OCI-M2 (cell line): ENCODE data around the gene TEX13D.

Experiments used
- DNase-seq: peaks from one replicate; lab custom pipeline; 2025; ENCODE audit not compliant: unreplicated experiment; lab: John Stamatoyannopoulos, UW

TEX13D gene

DNA sequence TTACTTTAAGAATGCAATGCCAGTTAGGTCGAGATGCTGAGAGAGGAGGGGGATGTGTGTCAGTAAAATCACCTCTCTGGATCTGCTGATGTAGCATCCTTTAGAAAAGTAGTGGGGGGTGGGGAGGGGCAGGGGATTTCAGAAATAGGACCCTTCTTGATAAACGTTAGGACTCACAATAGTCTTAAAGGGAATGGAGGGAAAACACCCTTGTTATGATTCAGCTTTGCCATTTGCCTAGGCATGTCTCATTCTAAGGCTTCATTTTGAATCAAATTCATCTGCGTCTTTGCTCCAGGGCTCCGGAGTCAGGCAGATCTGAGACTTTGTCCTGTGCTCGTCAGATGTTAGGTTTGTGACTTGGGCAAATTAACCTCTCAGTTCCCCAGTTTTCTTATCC lies 14.8 kb downstream of the TEX13D start:
- DNase-seq = no peak

DNA sequence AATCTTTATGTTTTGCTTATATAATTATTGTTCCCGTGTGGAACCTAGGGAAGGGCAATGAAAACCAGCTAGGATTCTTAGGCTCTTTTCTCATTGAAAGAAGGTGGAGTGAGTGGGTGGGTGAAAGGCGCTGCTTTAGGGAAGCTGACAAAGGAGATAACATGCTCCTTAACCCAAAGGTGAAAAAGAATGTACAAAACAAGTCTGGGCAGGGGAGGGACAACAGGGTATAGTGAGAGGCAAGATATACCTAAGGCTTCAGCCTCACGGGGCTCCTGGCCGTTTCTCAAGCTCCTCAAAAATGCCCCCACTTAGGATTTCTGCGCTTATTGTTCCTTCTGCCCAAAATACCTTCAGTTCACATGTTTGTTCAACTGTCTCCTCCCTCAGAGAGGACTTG lies 15.7 kb downstream of the TEX13D start:
- DNase-seq = no peak

DNA sequence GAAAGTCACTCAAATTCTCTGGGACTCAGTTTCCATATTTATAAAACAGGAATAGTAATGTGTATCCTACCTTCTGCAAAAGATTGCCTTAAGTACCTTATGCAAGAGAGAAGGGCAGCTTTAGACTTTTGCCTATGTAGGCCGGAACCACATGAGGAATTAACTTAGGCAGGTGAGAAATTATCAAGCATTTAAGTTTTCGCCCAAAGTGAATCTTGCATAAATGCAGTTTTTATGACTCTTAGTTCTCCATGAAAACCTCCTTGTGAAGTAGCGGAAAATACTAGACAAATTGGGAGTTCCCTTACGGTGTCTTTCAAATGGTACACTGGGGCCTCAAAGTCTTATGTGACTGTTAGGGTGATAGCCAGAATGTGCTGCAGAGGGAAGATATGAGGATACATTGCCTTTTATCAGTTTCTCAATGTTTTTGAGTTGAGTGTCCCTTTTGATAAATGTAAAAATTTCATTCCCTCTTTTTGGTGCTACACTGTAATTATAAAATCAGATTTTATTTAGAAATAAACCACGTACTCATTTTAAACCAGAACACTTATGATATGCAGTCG lies 16.5 kb downstream of the TEX13D start:
- no peak for DNase-seq

DNA sequence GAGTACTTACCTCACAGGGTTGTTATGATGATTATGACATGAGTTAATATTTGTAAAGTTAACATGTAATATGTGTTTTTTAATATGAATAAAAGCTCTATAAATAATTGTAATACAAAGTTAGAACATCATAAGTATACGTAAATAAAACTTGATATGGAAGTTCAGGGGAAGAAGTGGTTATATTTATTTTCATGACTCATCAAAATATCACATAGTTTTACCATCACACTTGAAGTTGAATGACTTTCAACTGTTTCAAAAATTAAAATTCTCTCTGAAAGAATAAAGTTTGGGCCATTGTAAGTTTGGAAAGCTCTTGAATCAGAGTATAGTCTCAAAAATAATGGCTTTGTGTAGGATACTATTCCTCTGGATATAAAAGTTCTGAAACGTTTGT lies 22.2 kb downstream of the TEX13D start:
- no peak for DNase-seq

DNA sequence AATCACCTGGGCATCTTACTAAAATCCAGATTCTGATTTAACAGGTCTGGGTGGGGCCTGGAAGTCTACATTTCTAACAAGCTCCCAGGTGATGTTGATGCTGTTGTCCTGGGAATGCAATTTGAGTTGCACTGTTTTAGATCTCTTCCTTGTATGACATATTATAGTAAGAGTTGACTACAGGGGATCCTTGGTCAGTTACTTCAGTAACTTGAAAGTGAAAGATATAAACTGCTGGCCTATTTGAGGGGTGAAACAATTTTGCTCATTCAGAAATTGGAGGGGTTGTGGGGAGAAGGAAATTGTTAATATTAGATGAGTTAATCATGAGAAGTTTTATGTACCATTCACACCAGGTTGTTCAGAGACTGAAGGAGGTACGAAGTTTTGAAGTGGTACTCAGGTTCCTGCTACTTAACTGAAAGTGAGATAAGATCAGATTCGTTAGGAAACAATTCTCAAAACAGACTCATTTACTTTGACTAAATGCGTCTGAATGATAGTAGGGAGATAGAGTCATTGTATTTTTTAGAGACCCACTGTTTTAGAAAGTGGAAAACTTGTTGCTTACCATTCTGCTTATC lies 26.4 kb downstream of the TEX13D start:
- DNase-seq = no peak

DNA sequence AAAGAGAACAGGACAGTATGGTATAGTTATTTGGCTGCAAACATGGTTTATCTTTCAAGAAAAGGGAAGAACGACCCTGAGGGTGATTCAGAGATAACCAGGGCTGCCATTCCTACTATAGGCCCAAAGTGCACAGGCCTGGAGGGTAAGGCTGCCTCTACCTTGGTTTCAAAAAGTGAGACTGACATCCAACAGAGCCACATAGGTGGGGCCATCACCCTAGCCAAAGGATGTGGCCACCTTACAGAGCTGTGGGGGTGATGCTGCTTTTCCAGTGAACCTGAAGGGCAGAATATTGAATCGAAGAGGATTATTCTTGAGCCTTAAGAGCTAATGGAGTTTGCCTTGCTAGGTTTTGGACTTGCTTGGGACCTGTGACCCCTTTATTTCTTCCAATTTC lies 29.6 kb downstream of the TEX13D start:
- DNase-seq = no peak

DNA sequence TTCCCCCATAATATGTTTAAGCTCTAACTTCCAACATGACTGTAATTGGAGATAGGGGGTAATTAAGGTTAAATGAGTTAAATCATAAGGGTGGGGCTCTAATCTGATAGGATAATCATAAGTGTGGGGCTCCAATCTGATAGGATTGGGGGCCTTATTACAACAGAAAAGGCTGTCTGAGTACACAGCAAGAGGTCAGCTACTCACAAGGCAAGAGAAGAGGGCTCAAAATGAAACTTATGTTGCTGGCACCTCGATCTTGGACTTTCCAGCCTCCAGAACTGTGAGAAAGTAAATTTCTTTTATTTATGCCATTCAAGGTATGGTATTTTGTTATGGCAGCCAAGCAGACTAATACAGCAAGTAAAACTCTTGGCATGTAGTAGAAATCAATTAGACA lies 30.3 kb downstream of the TEX13D start:
- no peak for DNase-seq

DNA sequence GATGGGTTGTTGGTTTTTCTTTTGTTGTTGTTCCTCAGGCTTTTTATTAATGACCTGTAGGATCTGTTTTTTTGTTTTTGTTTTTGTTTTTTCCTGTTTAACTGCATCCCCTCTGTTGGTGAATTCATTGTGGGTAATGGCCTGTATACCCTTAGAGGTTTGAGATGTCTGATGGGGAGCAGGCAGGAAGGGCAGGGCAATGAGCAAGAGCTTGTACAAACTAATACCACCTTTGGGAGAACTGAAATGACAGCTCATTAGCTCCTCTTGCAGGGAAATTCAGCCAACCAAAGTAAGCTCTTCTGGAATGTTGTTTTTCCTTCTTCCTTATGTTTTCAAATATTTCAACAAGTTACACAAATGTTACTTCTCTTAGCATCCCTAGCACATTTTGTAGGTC lies 37.3 kb downstream of the TEX13D start:
- DNase-seq = no peak

DNA sequence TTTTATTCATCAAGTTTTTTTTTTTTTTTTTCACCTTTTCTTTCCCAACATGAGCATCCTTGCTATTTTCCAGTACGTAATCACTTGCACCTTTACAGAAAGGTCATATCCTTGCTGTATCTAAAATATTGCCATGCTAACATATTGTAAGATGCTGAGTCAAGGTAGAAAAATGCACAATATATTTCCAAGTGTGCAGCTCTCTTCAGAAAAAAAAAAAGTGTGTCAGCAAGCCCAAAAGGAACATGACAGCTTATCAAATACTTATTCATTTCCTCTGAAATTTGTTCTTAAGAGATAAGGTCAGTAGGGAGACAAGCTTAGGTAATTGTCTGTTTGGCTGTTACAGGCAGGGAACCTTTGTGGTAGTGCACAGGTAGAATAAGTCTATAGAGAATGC lies 40.9 kb downstream of the TEX13D start:
- no peak for DNase-seq

DNA sequence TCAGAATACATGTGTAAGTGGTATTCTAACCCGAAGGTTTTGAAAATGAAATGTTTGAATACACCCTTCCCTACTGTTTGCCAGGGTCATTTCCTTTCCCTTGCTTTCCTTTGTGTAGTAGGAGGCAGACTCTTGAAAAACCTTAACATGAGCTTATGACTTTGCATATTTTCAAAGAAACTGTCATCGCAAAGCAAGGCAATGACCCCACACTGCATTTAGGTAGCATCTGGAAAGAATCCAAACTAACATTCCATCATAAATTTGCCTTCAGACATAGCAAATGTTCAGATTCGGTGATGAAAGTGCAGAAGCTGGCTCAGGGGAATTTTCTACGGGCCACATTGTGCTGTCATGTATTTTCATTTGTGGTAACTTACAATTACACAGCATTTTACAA lies 46.2 kb downstream of the TEX13D start:
- no peak for DNase-seq

DNA sequence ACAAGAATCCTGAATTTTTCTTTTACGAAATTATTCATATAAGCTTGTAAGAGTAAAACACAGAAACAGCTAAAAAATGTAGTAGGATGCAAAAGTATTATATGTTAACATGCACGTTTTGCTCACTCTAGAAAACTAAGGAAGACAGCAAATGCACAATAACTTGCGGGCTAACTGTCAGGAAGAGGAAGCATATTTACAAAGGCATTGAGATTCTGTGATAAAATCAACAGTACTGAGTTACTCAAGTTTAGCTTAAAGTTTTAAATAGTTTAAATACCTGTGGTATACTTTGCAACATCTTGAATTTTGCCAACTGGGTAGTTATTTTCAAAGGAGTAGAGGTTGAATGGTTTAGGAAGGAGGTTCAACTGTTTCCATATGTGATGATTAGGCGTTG lies 50.9 kb downstream of the TEX13D start:
- no peak for DNase-seq

DNA sequence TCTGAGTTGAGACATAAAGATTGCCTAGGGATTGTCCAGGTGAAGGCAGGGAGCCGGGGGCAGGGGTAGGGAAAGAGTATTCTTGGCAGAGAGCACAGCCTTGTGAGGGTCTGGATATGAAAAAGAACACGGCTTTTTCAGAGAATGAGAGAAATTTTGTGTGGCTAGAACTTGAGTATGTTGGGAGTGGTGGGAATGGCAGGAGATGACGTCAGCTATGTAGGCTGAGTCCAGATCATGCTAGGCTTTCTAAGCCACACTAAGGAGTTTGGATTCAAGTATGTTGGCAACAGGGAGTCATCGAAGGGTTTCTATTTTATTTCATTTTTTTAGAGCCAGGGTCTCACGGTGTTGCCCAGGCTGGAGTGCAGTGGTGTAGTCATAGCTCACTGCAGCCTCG lies 53.9 kb downstream of the TEX13D start:
- DNase-seq = no peak
